HG03135 (cell line): ENCODE results near the gene CACYBP.
A peak's percentile ranks its signal among the peaks of the same experiment; 100 is the strongest.

Experiments
- ATAC-seq: cut with Tn5 transposase; IDR thresholded peaks from one replicate; pipeline ENCODE4 v1.9.1; 2021; ENCODE audit warnings: mild to moderate bottlenecking, moderate library complexity; ENCODE audit not compliant: unreplicated experiment

CACYBP gene

GRCh38 chr1:174971902-174972301, 27.8 kb upstream of the CACYBP start:
- no peak for ATAC-seq

- no peak for ATAC-seq
Measured at GRCh38 chr1:174974711-174975119, 25.0 kb upstream of the CACYBP start.

GRCh38 chr1:174975764-174976163, 24.0 kb upstream of the CACYBP start:
- ATAC-seq, result no peak

- ATAC-seq, result no peak
Measured at GRCh38 chr1:174976436-174977108, 23.2 kb upstream of the CACYBP start.

- no peak for ATAC-seq
Measured at GRCh38 chr1:174982971-174983689, 16.6 kb upstream of the CACYBP start.

GRCh38 chr1:174984952-174985351, 14.8 kb upstream of the CACYBP start:
- ATAC-seq, result no peak

- ATAC-seq, result no peak
Measured at GRCh38 chr1:174988539-174988938, 11.2 kb upstream of the CACYBP start.

- ATAC-seq, result no peak
Measured at GRCh38 chr1:174988986-174989385, 10.8 kb upstream of the CACYBP start.

- ATAC-seq, result no peak
Measured at GRCh38 chr1:174989536-174990220, 10.1 kb upstream of the CACYBP start.

- ATAC-seq, result no peak
Measured at GRCh38 chr1:174990382-174990999, 9.3 kb upstream of the CACYBP start.

- no peak for ATAC-seq
Measured at GRCh38 chr1:174991473-174991872, 8.3 kb upstream of the CACYBP start.

GRCh38 chr1:174995121-174995520, 4.6 kb upstream of the CACYBP start:
- ATAC-seq, result no peak

- ATAC-seq, result no peak
Measured at GRCh38 chr1:174995916-174996315, 3.8 kb upstream of the CACYBP start.

- no peak for ATAC-seq
Measured at GRCh38 chr1:174996476-174996875, 3.3 kb upstream of the CACYBP start.

GRCh38 chr1:174997041-174997440, 2.7 kb upstream of the CACYBP start:
- ATAC-seq, result no peak

GRCh38 chr1:174998569-174999215, 1.1 kb upstream of the CACYBP start:
- ATAC-seq, result peak; percentile 0

- peak; percentile 78 for ATAC-seq
Measured at GRCh38 chr1:174999216-174999935, 371 bp upstream of the CACYBP start.

- ATAC-seq, result no peak
Measured at GRCh38 chr1:175000697-175001187, 995 bp downstream of the CACYBP start.

GRCh38 chr1:175002910-175003517, 3.3 kb downstream of the CACYBP start:
- ATAC-seq, result no peak

GRCh38 chr1:175003521-175003920, 3.8 kb downstream of the CACYBP start:
- no peak for ATAC-seq
